Coronary artery (tissue), 2 donors: Measurements from ENCODE around the gene DPP9.

Experiments used
- DNase-seq: peaks from one replicate; pipeline ENCODE4 v3.0.0-alpha.2; 2017; ENCODE audit warnings: low spot score
- H3K27ac ChIP-seq, 2 donors: fragments of 200-600 bp; sonication (generic); one replicate each; pipeline ENCODE4 v1.5.1; 2016 to 2019
- H3K4me3 ChIP-seq: fragments of 200-600 bp; sonication (generic); 2 replicates; pipeline ENCODE4 v1.5.1; 2016; ENCODE audit warnings: mild to moderate bottlenecking, moderate library complexity
- TF ChIP-seq, protein P1 (sequence below): fragments of 200-600 bp; sonication (generic); IDR thresholded peaks from one replicate; pipeline ENCODE4 v1.5.1; 2019; ENCODE audit warnings: antibody characterized with exemption

The DPP9 gene

GRCh38 chr19:4740092-4740491 is 16.4 kb upstream of the DPP9 start:
- DNase-seq = no peak
- H3K4me3 ChIP-seq = no peak overlapping the region
- TF ChIP-seq, protein P1, sequence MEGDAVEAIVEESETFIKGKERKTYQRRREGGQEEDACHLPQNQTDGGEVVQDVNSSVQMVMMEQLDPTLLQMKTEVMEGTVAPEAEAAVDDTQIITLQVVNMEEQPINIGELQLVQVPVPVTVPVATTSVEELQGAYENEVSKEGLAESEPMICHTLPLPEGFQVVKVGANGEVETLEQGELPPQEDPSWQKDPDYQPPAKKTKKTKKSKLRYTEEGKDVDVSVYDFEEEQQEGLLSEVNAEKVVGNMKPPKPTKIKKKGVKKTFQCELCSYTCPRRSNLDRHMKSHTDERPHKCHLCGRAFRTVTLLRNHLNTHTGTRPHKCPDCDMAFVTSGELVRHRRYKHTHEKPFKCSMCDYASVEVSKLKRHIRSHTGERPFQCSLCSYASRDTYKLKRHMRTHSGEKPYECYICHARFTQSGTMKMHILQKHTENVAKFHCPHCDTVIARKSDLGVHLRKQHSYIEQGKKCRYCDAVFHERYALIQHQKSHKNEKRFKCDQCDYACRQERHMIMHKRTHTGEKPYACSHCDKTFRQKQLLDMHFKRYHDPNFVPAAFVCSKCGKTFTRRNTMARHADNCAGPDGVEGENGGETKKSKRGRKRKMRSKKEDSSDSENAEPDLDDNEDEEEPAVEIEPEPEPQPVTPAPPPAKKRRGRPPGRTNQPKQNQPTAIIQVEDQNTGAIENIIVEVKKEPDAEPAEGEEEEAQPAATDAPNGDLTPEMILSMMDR = no peak
- no peak overlapping the region for H3K27ac ChIP-seq

DNA sequence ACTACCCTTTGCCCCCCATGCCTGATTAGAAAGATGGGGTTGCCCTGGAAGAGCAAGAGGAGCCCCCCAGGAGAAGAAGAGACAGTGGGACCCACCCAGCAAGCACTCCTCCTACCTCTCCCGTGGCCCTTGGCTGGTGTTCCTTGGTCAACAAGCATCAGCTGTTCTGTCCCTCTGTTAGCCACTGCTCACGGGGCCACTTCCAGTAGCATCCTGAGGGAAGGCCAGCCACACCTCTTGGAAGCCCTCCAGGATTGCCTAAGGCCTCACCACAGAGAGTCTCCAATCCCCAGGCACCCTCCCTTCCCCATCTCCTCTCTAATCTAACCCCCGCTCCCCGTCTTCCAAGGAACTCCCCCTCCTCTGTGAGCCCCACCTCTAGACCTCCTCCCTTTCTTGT is 15.1 kb upstream of the DPP9 start:
- Histone ChIP-seq H3K27ac (no peak overlapping the region), H3K4me3 (no peak overlapping the region)
- no peak for DNase-seq
- TF ChIP-seq, protein P1 = no peak

DNA sequence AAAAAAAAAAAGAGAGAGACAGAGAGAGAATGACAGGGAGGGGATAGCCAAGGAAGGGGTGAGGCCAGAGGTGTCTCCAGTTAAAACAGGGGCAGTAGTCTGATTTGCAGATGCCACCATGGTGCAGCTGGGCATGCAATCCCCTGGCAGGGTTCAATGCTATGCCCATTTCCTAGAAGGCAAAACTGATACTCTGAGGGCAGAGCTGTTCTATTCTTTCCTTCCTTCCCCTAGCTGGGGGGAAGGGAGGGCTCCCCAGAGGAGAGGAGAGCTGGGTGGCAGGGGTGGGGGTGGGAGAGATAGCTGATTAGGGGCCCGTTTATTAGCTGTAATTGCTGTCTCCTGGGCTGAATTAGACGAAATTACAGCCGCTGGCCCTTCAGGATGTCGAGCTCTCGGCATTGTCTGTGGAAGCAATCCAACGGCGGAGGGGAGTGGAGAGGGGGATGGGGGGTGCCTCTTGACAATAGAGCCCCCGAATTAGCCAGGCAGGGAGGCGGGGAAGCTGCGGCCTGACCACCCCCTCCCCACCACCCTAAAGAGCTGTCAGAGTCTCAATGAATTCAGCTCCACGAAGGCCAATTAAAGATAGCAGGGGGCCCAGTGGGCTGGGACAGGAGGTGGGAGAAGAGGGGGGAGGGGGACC is 14.4 kb upstream of the DPP9 start:
- Histone ChIP-seq H3K4me3 (no peak overlapping the region), H3K27ac (no peak overlapping the region)
- TF ChIP-seq, protein P1 = no peak
- no peak for DNase-seq

DNA sequence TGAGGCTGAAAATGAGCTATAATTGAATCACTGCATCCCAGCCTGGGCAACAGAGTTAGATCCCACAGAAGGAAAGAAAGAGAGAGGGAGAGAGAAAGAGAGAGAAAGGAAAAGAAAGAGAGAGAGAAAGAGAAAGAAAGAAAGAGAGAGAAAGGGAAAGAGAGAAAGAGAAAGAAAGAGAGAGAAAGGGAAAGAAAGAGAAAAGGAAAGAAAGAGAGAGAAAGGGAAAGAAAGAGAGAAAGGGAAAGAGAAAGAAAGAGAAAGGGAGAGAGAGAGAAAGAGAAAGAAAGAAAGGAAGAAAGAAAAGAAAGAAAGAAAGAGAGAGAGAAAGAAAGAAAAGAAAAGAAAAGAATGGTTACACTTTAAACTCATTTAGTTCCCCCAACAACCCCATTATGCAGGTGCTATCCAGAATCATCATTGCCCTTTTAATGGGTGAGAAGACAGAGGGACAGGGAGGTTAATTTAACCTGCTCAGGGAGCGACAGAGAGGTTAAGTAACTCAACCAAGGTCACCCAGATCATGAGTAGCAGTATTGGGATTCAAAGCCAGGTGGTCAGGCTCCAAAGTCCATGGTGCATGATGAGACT is 10.2 kb upstream of the DPP9 start:
- Histone ChIP-seq H3K27ac (no peak overlapping the region), H3K4me3 (no peak overlapping the region)
- TF ChIP-seq, protein P1 = no peak
- no peak for DNase-seq

- TF ChIP-seq, protein P1 = peak; percentile 50
- no peak overlapping the region for H3K27ac ChIP-seq
- H3K4me3 ChIP-seq = no peak overlapping the region
- no peak for DNase-seq
Measured at GRCh38 chr19:4732680-4733114, 9.1 kb upstream of the DPP9 start.

DNA sequence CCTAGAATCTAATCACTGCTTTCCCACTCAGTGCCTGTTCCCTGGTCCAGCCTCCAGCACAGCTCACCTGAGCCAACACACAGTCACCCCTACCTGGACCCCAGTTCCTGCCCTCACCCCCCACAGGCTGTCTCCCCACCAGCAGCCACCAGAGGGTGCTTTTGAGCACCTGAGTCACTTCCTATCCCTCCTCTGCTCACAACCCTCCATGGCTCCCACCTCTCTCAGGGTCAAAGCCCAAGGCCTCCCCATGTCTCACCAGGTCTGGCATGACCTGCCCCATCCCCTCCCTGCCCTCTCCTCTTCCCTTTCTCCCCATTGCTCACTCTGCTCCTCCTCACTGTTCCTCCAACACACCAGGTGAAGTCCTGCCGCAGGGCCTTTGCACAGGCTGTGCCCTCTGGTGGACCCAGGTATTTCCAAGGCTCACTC is 7.1 kb upstream of the DPP9 start:
- TF ChIP-seq, protein P1 = no peak

DNA sequence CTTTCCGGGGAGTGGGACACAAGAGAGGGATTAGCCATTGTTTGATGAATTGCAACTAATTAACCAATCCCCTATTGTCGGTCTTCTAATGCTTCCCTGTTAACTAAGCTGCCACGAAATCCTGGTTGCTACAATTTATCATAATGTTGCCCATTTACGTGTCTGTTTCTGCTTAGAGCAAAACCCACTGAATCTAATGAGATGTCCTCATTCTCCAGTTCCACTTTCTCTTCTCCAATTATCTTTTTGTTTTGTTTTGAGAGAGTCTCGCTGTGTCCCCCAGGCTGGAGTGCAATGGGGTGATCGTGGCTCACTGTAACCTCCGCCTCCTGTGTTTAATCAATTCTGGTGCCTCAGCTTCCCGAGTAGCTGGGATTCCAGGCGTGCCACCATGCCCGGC is 5.2 kb upstream of the DPP9 start:
- TF ChIP-seq, protein P1 = no peak
- Histone ChIP-seq H3K4me3 (no peak overlapping the region), H3K27ac (no peak overlapping the region)
- DNase-seq = no peak

More for the DNA sequence above, 7.1 kb upstream of the DPP9 start:
- DNase-seq = no peak
- no peak overlapping the region for H3K4me3 ChIP-seq
- no peak overlapping the region for H3K27ac ChIP-seq
